Measurements from ENCODE around the gene CTTNBP2NL.
"Not testable (repeated sequence)": the region's sequence is repeated elsewhere in the genome, so short reads cannot be mapped to it uniquely, and the experiment has no call there.

Gene CTTNBP2NL

GRCh38 chr1:112373806-112374205, 22.2 kb upstream of the CTTNBP2NL start:
- Mint-ChIP-seq H3K27me3 (peaks cover 53% of the 10 kb centered on the region), H3K4me3 (no peak overlapping the region), H3K27ac (no peak overlapping the region), H3K36me3 (ENCODE audit: low read depth) (no peaks in the 10 kb centered on the region), H3K4me1 (ENCODE audit: low read depth) (peaks cover 5% of the 10 kb centered on the region), H3K9me3 (no peaks in the 10 kb centered on the region)
- no peak for DNase-seq

GRCh38 chr1:112375701-112376100, 20.3 kb upstream of the CTTNBP2NL start:
- Mint-ChIP-seq H3K27me3 (peaks cover 52% of the 10 kb centered on the region), H3K36me3 (ENCODE audit: low read depth) (no peaks in the 10 kb centered on the region), H3K9me3 (no peaks in the 10 kb centered on the region), H3K4me1 (ENCODE audit: low read depth) (peaks cover 2% of the 10 kb centered on the region), H3K4me3 (no peak overlapping the region), H3K27ac (no peak overlapping the region)
- no peak for DNase-seq

GRCh38 chr1:112380356-112380755, 15.7 kb upstream of the CTTNBP2NL start:
- Mint-ChIP-seq H3K27ac (no peak overlapping the region), H3K27me3 (peaks cover 50% of the 10 kb centered on the region), H3K36me3 (ENCODE audit: low read depth) (no peaks in the 10 kb centered on the region), H3K4me1 (ENCODE audit: low read depth) (peaks cover 2% of the 10 kb centered on the region), H3K4me3 (no peak overlapping the region), H3K9me3 (no peaks in the 10 kb centered on the region)
- no peak for DNase-seq

- H3K27me3 Mint-ChIP-seq = peaks cover 50% of the 10 kb centered on the region
- H3K4me1 Mint-ChIP-seq (ENCODE audit: low read depth) = no peaks in the 10 kb centered on the region
- no peak overlapping the region for H3K27ac Mint-ChIP-seq
- H3K9me3 Mint-ChIP-seq = no peaks in the 10 kb centered on the region
- H3K4me3 Mint-ChIP-seq = no peak overlapping the region
- H3K36me3 Mint-ChIP-seq (ENCODE audit: low read depth) = no peaks in the 10 kb centered on the region
- no peak for DNase-seq
Observed at GRCh38 chr1:112381324-112382076, 14.5 kb upstream of the CTTNBP2NL start.

- peaks cover 52% of the 10 kb centered on the region for H3K27me3 Mint-ChIP-seq
Observed at GRCh38 chr1:112383759-112384370, 12.1 kb upstream of the CTTNBP2NL start.

GRCh38 chr1:112386024-112386723, 9.8 kb upstream of the CTTNBP2NL start:
- no peak for DNase-seq
- Mint-ChIP-seq H3K9me3 (no peaks in the 10 kb centered on the region), H3K36me3 (ENCODE audit: low read depth) (no peaks in the 10 kb centered on the region), H3K4me3 (no peak overlapping the region), H3K4me1 (ENCODE audit: low read depth) (peaks cover 14% of the 10 kb centered on the region), H3K27me3 (peaks cover 48% of the 10 kb centered on the region), H3K27ac (no peak overlapping the region)

More at GRCh38 chr1:112383759-112384370, 12.1 kb upstream of the CTTNBP2NL start:
- no peak overlapping the region for H3K27ac Mint-ChIP-seq
- no peaks in the 10 kb centered on the region for H3K9me3 Mint-ChIP-seq
- no peak for DNase-seq
- no peaks in the 10 kb centered on the region for H3K4me1 Mint-ChIP-seq (ENCODE audit: low read depth)
- no peak overlapping the region for H3K4me3 Mint-ChIP-seq
- H3K36me3 Mint-ChIP-seq (ENCODE audit: low read depth) = no peaks in the 10 kb centered on the region

GRCh38 chr1:112386731-112387346, 9.2 kb upstream of the CTTNBP2NL start:
- DNase-seq = no peak
- H3K27me3 Mint-ChIP-seq = peaks cover 41% of the 10 kb centered on the region
- H3K4me3 Mint-ChIP-seq = no peak overlapping the region
- peaks cover 14% of the 10 kb centered on the region for H3K4me1 Mint-ChIP-seq (ENCODE audit: low read depth)
- H3K36me3 Mint-ChIP-seq (ENCODE audit: low read depth) = no peaks in the 10 kb centered on the region
- H3K27ac Mint-ChIP-seq = peak overlapping the region; percentile 1
- no peaks in the 10 kb centered on the region for H3K9me3 Mint-ChIP-seq

- H3K4me3 Mint-ChIP-seq = no peak overlapping the region
- H3K9me3 Mint-ChIP-seq = no peaks in the 10 kb centered on the region
- no peak overlapping the region for H3K27ac Mint-ChIP-seq
- H3K36me3 Mint-ChIP-seq (ENCODE audit: low read depth) = no peaks in the 10 kb centered on the region
- peaks cover 14% of the 10 kb centered on the region for H3K4me1 Mint-ChIP-seq (ENCODE audit: low read depth)
- peaks cover 45% of the 10 kb centered on the region for H3K27me3 Mint-ChIP-seq
- no peak for DNase-seq
Observed at GRCh38 chr1:112387807-112388206, 8.2 kb upstream of the CTTNBP2NL start.

- no peaks in the 10 kb centered on the region for H3K9me3 Mint-ChIP-seq
- no peak for DNase-seq
- H3K27ac Mint-ChIP-seq = no peak overlapping the region
- H3K27me3 Mint-ChIP-seq = peaks cover 44% of the 10 kb centered on the region
- H3K36me3 Mint-ChIP-seq (ENCODE audit: low read depth) = no peaks in the 10 kb centered on the region
- H3K4me3 Mint-ChIP-seq = no peak overlapping the region
- H3K4me1 Mint-ChIP-seq (ENCODE audit: low read depth) = peaks cover 14% of the 10 kb centered on the region
Observed at GRCh38 chr1:112388436-112388835, 7.6 kb upstream of the CTTNBP2NL start.

GRCh38 chr1:112389689-112390088, 6.3 kb upstream of the CTTNBP2NL start:
- H3K4me1 Mint-ChIP-seq (ENCODE audit: low read depth) = peaks cover 24% of the 10 kb centered on the region
- H3K4me3 Mint-ChIP-seq = no peak overlapping the region
- no peak for DNase-seq
- H3K9me3 Mint-ChIP-seq = no peaks in the 10 kb centered on the region
- H3K36me3 Mint-ChIP-seq (ENCODE audit: low read depth) = no peaks in the 10 kb centered on the region
- H3K27ac Mint-ChIP-seq = peak overlapping the region; percentile 58
- peaks cover 45% of the 10 kb centered on the region for H3K27me3 Mint-ChIP-seq

GRCh38 chr1:112390335-112390734, 5.7 kb upstream of the CTTNBP2NL start:
- DNase-seq; H3K9me3 Mint-ChIP-seq; H3K27ac Mint-ChIP-seq; H3K36me3 Mint-ChIP-seq (ENCODE audit: low read depth): not testable (repeated sequence)
- Mint-ChIP-seq H3K27me3 (peaks cover 48% of the 10 kb centered on the region), H3K4me1 (ENCODE audit: low read depth) (peaks cover 29% of the 10 kb centered on the region), H3K4me3 (peak overlapping the region; percentile 61)

GRCh38 chr1:112390775-112391602, 5.0 kb upstream of the CTTNBP2NL start:
- peak; percentile 84 for DNase-seq
- H3K9me3 Mint-ChIP-seq = no peaks in the 10 kb centered on the region
- H3K27me3 Mint-ChIP-seq = peaks cover 54% of the 10 kb centered on the region
- peaks cover 2% of the 10 kb centered on the region for H3K36me3 Mint-ChIP-seq (ENCODE audit: low read depth)
- H3K4me3 Mint-ChIP-seq = peak overlapping the region; percentile 61
- H3K4me1 Mint-ChIP-seq (ENCODE audit: low read depth) = peaks cover 35% of the 10 kb centered on the region
- peak overlapping the region; percentile 41 for H3K27ac Mint-ChIP-seq

- Mint-ChIP-seq H3K27me3 (peaks cover 54% of the 10 kb centered on the region), H3K36me3 (ENCODE audit: low read depth) (peaks cover 7% of the 10 kb centered on the region), H3K9me3 (no peaks in the 10 kb centered on the region), H3K4me1 (ENCODE audit: low read depth) (peaks cover 39% of the 10 kb centered on the region), H3K4me3 (no peak overlapping the region), H3K27ac (no peak overlapping the region)
- no peak for DNase-seq
Observed at GRCh38 chr1:112391603-112391940, 4.4 kb upstream of the CTTNBP2NL start.

- peaks cover 48% of the 10 kb centered on the region for H3K4me1 Mint-ChIP-seq (ENCODE audit: low read depth)
- H3K36me3 Mint-ChIP-seq (ENCODE audit: low read depth) = peaks cover 9% of the 10 kb centered on the region
- DNase-seq = no peak
- H3K27me3 Mint-ChIP-seq = peaks cover 49% of the 10 kb centered on the region
- no peak overlapping the region for H3K4me3 Mint-ChIP-seq
- H3K27ac Mint-ChIP-seq = peak overlapping the region; percentile 22
- no peaks in the 10 kb centered on the region for H3K9me3 Mint-ChIP-seq
Observed at GRCh38 chr1:112393631-112393974, 2.4 kb upstream of the CTTNBP2NL start.

Measured in activated T-cell treated with anti-CD3 and anti-CD28 coated beads, Interleukin-2, amount 50 U/mL, for 24 hours (primary cell).